ENCODE measurements around the gene CDK14.

CDK14 gene

GRCh38 chr7:90980545-90980944 lies 384.4 kb downstream of the CDK14 start:
- no peak for DNase-seq (ENCODE audit: low read depth in 1 of 2, low spot score in 1 of 2)
- TF ChIP-seq SPI1 (IDR thresholded peaks at IDR 0.05; ENCODE audit: borderline replicate concordance, low read depth) = no peak
- no peak for TF ChIP-seq REST (IDR thresholded peaks at IDR 0.05; ENCODE audit: insufficient replicate concordance, low read depth)
- no peak for TF ChIP-seq GABPA (IDR thresholded peaks at IDR 0.05; ENCODE audit: low read depth)
- H3K27ac ChIP-seq (replicated peaks) = no peak overlapping the region
- H3K4me3 ChIP-seq (replicated peaks; ENCODE audit: insufficient read depth, low read length) = no peak overlapping the region
- no peaks in the 10 kb centered on the region for H3K27me3 ChIP-seq (ENCODE audit: insufficient read depth, poor library complexity, severe bottlenecking)

- Histone ChIP-seq H3K27me3 (ENCODE audit: insufficient read depth, poor library complexity, severe bottlenecking) (no peaks in the 10 kb centered on the region), H3K4me3 (replicated peaks; ENCODE audit: insufficient read depth, low read length) (no peak overlapping the region), H3K27ac (replicated peaks) (no peak overlapping the region)
- no peak for TF ChIP-seq REST (IDR thresholded peaks at IDR 0.05; ENCODE audit: insufficient replicate concordance, low read depth)
- no peak for TF ChIP-seq POLR2AphosphoS5 (IDR thresholded peaks at IDR 0.05; ENCODE audit: low read depth)
- TF ChIP-seq CTCF (IDR thresholded peaks at IDR 0.05; ENCODE audit: insufficient read depth, low read length) = no peak
- no peak for TF ChIP-seq GABPA (IDR thresholded peaks at IDR 0.05; ENCODE audit: low read depth)
- no peak for TF ChIP-seq SPI1 (IDR thresholded peaks at IDR 0.05; ENCODE audit: borderline replicate concordance, low read depth)
- no peak for DNase-seq (ENCODE audit: low read depth in 1 of 2, low spot score in 1 of 2)
These were observed 386.1 kb downstream of the CDK14 start for GRCh38 chr7:90982228-90982627.

GRCh38 chr7:90984692-90985091 lies 388.6 kb downstream of the CDK14 start:
- TF ChIP-seq GABPA (IDR thresholded peaks at IDR 0.05; ENCODE audit: low read depth) = no peak
- TF ChIP-seq SPI1 (IDR thresholded peaks at IDR 0.05; ENCODE audit: borderline replicate concordance, low read depth) = no peak
- TF ChIP-seq POLR2AphosphoS5 (IDR thresholded peaks at IDR 0.05; ENCODE audit: low read depth) = no peak
- no peak for TF ChIP-seq REST (IDR thresholded peaks at IDR 0.05; ENCODE audit: insufficient replicate concordance, low read depth)
- Histone ChIP-seq H3K27ac (replicated peaks) (no peak overlapping the region), H3K27me3 (ENCODE audit: insufficient read depth, poor library complexity, severe bottlenecking) (no peaks in the 10 kb centered on the region), H3K4me3 (replicated peaks; ENCODE audit: insufficient read depth, low read length) (no peak overlapping the region)
- DNase-seq (ENCODE audit: low read depth in 1 of 2, low spot score in 1 of 2) = no peak

GRCh38 chr7:90988516-90988915 lies 392.4 kb downstream of the CDK14 start:
- no peaks in the 10 kb centered on the region for H3K27me3 ChIP-seq (ENCODE audit: insufficient read depth, poor library complexity, severe bottlenecking)
- no peak overlapping the region for H3K27ac ChIP-seq (replicated peaks)
- H3K4me3 ChIP-seq (replicated peaks; ENCODE audit: insufficient read depth, low read length) = no peak overlapping the region
- DNase-seq (ENCODE audit: low read depth in 1 of 2, low spot score in 1 of 2) = no peak
- TF ChIP-seq REST (IDR thresholded peaks at IDR 0.05; ENCODE audit: insufficient replicate concordance, low read depth) = no peak
- TF ChIP-seq POLR2AphosphoS5 (IDR thresholded peaks at IDR 0.05; ENCODE audit: low read depth) = no peak
- no peak for TF ChIP-seq CTCF (IDR thresholded peaks at IDR 0.05; ENCODE audit: insufficient read depth, low read length)
- no peak for TF ChIP-seq GABPA (IDR thresholded peaks at IDR 0.05; ENCODE audit: low read depth)
- no peak for TF ChIP-seq SPI1 (IDR thresholded peaks at IDR 0.05; ENCODE audit: borderline replicate concordance, low read depth)
